HL-60 (cell line): ENCODE results near the gene ENGASE.

ENCODE experiments used
- DNase-seq, 2 experiments: peaks; one replicate each; pipeline ENCODE4 v3.0.0-alpha.2; 2010 to 2020; ENCODE audit warnings: low read depth in 1 of 2, low spot score in 1 of 2
- H3K27ac ChIP-seq: fragments of 250-450 bp; sonication (Bioruptor Pico); replicated peaks from 2 replicates; pipeline ENCODE4 v1.5.1; 2020; ENCODE audit warnings: mild to moderate bottlenecking, moderate library complexity
- H3K27me3 ChIP-seq: fragments of 250-450 bp; sonication (Bioruptor Pico); 2 replicates; pipeline ENCODE4 v1.5.1; 2021; ENCODE audit warnings: mild to moderate bottlenecking, moderate library complexity; ENCODE audit not compliant: insufficient read depth, poor library complexity, severe bottlenecking
- H3K4me3 ChIP-seq: replicated peaks from 2 replicates; pipeline ENCODE4 v1.5.1; 2011; ENCODE audit warnings: mild to moderate bottlenecking, control low read depth, low read length; ENCODE audit not compliant: insufficient read depth
- CTCF ChIP-seq: IDR thresholded peaks from one replicate; pipeline ENCODE4 v1.5.1; 2011; ENCODE audit warnings: low read length, control low read depth, inconsistent platforms; ENCODE audit not compliant: insufficient read depth
- GABPA ChIP-seq: IDR thresholded peaks from 2 replicates; pipeline ENCODE4 v1.6.1; 2012; ENCODE audit warnings: low read depth
- POLR2AphosphoS5 ChIP-seq: IDR thresholded peaks from 2 replicates; pipeline ENCODE4 v1.6.1; 2012; ENCODE audit warnings: low read depth
- SPI1 ChIP-seq: IDR thresholded peaks from 2 replicates; pipeline ENCODE4 v1.6.1; 2012; ENCODE audit warnings: low read depth, mild to moderate bottlenecking, borderline replicate concordance
- TF ChIP-seq, protein P1 (sequence below): IDR thresholded peaks from 2 replicates; pipeline ENCODE4 v1.6.1; 2012; ENCODE audit warnings: low read depth; ENCODE audit not compliant: insufficient replicate concordance

Gene ENGASE

GRCh38 chr17:79111097-79111496, 36.5 kb downstream of the ENGASE start:
- Histone ChIP-seq H3K27me3 (no peaks in the 10 kb centered on the region), H3K27ac (no peak overlapping the region), H3K4me3 (no peak overlapping the region)
- no peak for TF ChIP-seq GABPA
- TF ChIP-seq POLR2AphosphoS5, result no peak
- no peak for TF ChIP-seq SPI1
- TF ChIP-seq CTCF, result no peak
- TF ChIP-seq, protein P1, sequence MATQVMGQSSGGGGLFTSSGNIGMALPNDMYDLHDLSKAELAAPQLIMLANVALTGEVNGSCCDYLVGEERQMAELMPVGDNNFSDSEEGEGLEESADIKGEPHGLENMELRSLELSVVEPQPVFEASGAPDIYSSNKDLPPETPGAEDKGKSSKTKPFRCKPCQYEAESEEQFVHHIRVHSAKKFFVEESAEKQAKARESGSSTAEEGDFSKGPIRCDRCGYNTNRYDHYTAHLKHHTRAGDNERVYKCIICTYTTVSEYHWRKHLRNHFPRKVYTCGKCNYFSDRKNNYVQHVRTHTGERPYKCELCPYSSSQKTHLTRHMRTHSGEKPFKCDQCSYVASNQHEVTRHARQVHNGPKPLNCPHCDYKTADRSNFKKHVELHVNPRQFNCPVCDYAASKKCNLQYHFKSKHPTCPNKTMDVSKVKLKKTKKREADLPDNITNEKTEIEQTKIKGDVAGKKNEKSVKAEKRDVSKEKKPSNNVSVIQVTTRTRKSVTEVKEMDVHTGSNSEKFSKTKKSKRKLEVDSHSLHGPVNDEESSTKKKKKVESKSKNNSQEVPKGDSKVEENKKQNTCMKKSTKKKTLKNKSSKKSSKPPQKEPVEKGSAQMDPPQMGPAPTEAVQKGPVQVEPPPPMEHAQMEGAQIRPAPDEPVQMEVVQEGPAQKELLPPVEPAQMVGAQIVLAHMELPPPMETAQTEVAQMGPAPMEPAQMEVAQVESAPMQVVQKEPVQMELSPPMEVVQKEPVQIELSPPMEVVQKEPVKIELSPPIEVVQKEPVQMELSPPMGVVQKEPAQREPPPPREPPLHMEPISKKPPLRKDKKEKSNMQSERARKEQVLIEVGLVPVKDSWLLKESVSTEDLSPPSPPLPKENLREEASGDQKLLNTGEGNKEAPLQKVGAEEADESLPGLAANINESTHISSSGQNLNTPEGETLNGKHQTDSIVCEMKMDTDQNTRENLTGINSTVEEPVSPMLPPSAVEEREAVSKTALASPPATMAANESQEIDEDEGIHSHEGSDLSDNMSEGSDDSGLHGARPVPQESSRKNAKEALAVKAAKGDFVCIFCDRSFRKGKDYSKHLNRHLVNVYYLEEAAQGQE, result no peak
- no peak for DNase-seq

DNA sequence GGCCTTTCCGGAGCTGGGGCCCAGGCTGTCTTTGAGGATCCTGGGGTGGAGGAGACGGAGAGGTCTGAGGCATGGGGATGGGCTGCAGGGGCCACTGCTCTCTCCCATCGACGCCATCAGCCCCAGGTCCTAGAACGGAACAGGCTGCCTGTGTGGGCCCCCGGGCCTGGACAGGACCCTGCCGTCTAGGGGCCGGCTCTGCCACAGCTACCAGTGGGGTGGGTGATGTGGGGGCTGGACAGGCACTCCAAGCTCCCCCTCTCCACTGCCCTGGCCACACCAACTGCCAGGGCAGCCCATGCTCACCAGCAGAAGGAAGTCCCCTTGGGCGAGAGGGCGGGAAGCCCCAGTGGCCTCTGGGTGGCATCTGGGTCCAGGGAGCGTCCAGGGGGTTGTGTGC, 37.8 kb downstream of the ENGASE start:
- Histone ChIP-seq H3K27me3 (no peaks in the 10 kb centered on the region), H3K27ac (no peak overlapping the region), H3K4me3 (no peak overlapping the region)
- TF ChIP-seq, protein P1, result no peak
- no peak for TF ChIP-seq SPI1
- TF ChIP-seq GABPA, result no peak
- no peak for TF ChIP-seq POLR2AphosphoS5
- no peak for TF ChIP-seq CTCF
- DNase-seq, result no peak

- no peak overlapping the region for H3K27ac ChIP-seq
- no peak for DNase-seq
- no peaks in the 10 kb centered on the region for H3K27me3 ChIP-seq
- no peak overlapping the region for H3K4me3 ChIP-seq
- TF ChIP-seq, protein P1, result no peak
- TF ChIP-seq SPI1 (no peak), CTCF (no peak), POLR2AphosphoS5 (no peak), GABPA (no peak)
Observed at GRCh38 chr17:79113699-79114457, 39.3 kb downstream of the ENGASE start.
